NB4 (cell line): ENCODE measurements around the gene SUMF1.

ENCODE experiments used
- CTCF ChIP-seq: IDR thresholded peaks from one replicate; pipeline ENCODE4 v1.5.1; 2012; ENCODE audit warnings: low read depth, low read length
- MAX ChIP-seq: IDR thresholded peaks from 2 replicates; pipeline ENCODE4 v1.6.1; 2011; ENCODE audit warnings: low read depth, low read length
- POLR2A ChIP-seq: IDR thresholded peaks from 2 replicates; pipeline ENCODE4 v1.6.1; 2011; ENCODE audit warnings: mild to moderate bottlenecking; ENCODE audit not compliant: insufficient read length; ENCODE audit errors: extremely low read depth

GRCh38 chr3:4438296-4438695 lies 28.8 kb downstream of the SUMF1 start:
- TF ChIP-seq CTCF (no peak), POLR2A (no peak), MAX (no peak)
